Measurements from ENCODE around the gene AFAP1L1. TPM values are rescaled to one million over a fixed set of nuclear protein-coding genes. Genes with fewer than 3 reads are reported as not detected.

The AFAP1L1 gene
- polyA plus RNA-seq, 3 donors: 18.8 to 23.2 (median 20.9) TPM

Other genes with a start within 250 kb of the AFAP1L1 start
- under 1 TPM; 0.23 to 0.95 (median 0.81) TPM for gene SH3TC2, start 208.8 kb upstream of the AFAP1L1 start, polyA plus RNA-seq (ENCODE audit: insufficient read length in 3 of 3)
- 1 to 10 TPM in 2 of 3 donors, under 1 TPM in 1; 0.91 to 1.3 (median 1.3) TPM for gene ABLIM3, start 130.4 kb upstream of the AFAP1L1 start, polyA plus RNA-seq (ENCODE audit: insufficient read length in 3 of 3)
- gene GRPEL2, start 73.6 kb downstream of the AFAP1L1 start, polyA plus RNA-seq (ENCODE audit: insufficient read length in 3 of 3): 10 to 100 TPM; 16.5 to 19.8 (median 18.7) TPM
- 10 to 100 TPM; 16.7 to 18.8 (median 18.8) TPM for gene PCYOX1L, start 86.2 kb downstream of the AFAP1L1 start, polyA plus RNA-seq (ENCODE audit: insufficient read length in 3 of 3)
- gene IL17B, start 107.4 kb downstream of the AFAP1L1 start, polyA plus RNA-seq (ENCODE audit: insufficient read length in 3 of 3): 1 to 10 TPM in 2 of 3 donors, under 1 TPM in 1; 0.62 to 1.4 (median 1.0) TPM